IMR-90 (cell line): ENCODE data around the gene SMO. TPM values are rescaled to one million over a fixed set of nuclear protein-coding genes. Genes with fewer than 3 reads are reported as not detected.

Source experiments
- ATAC-seq: fragments of 200-7000 bp; cut with Tn5 transposase; 2 replicates; pipeline ENCODE4 v1.9.1; 2020; ENCODE audit warnings: low read depth, mild to moderate bottlenecking, moderate library complexity
- BruUV-seq: library from RNA; stranded (reverse); fragments of 400-500 nt; replicated peaks from 2 replicates; lab custom pipeline; 2021; lab: Mats Ljungman, UMichigan
- CTCF ChIA-PET: fragments of 300-600 bp; formaldehyde crosslinking; extraction: SDS; loops from one replicate; lab custom pipeline; 2021; ENCODE audit warnings: antibody characterized with exemption; lab: Yijun Ruan, JAX
- POLR2A ChIA-PET: fragments of 300-600 bp; sonication (Branson Sonifier 250); formaldehyde crosslinking; loops from one replicate; lab custom pipeline; 2022; ENCODE audit warnings: antibody characterized with exemption; ENCODE audit not compliant: unreplicated experiment; lab: Charles Lee
- DNase-seq: peaks from one replicate; pipeline ENCODE4 v3.0.0; 2013
- H2AFZ ChIP-seq: replicated peaks from 2 replicates; pipeline ENCODE3; 2013; ENCODE audit warnings: low read length, mild to moderate bottlenecking; ENCODE audit not compliant: poor library complexity
- H2AK5ac ChIP-seq: 2 replicates; pipeline ENCODE4 v1.6.1; 2013; ENCODE audit warnings: low read depth, low read length, inconsistent platforms
- H2AK9ac ChIP-seq: replicated peaks from 2 replicates; pipeline ENCODE3; 2013; ENCODE audit warnings: mild to moderate bottlenecking, low read depth, low read length, moderate library complexity; ENCODE audit not compliant: poor library complexity
- H2BK120ac ChIP-seq: 2 replicates; pipeline ENCODE4 v1.6.1; 2013; ENCODE audit warnings: low read depth, low read length, inconsistent platforms
- H2BK15ac ChIP-seq: 3 replicates; pipeline ENCODE4 v1.6.1; 2013; ENCODE audit warnings: low read depth, low read length, inconsistent platforms
- H2BK20ac ChIP-seq: 2 replicates; pipeline ENCODE4 v1.6.1; 2013; ENCODE audit warnings: low read depth, mild to moderate bottlenecking, inconsistent platforms, low read length, moderate library complexity
- H2BK5ac ChIP-seq: 2 replicates; pipeline ENCODE4 v1.6.1; 2013; ENCODE audit warnings: mild to moderate bottlenecking, low read depth, low read length, inconsistent platforms; ENCODE audit not compliant: poor library complexity, severe bottlenecking
- H3K14ac ChIP-seq: replicated peaks from 2 replicates; pipeline ENCODE4 v1.6.1; 2013; ENCODE audit warnings: low read depth, low read length, inconsistent platforms
- H3K18ac ChIP-seq: 2 replicates; pipeline ENCODE4 v1.6.1; 2013; ENCODE audit warnings: low read depth, low read length, control low read depth
- H3K23ac ChIP-seq: 2 replicates; pipeline ENCODE4 v1.6.1; 2013; ENCODE audit warnings: low read depth, low read length, inconsistent platforms
- H3K27ac ChIP-seq: 2 replicates; pipeline ENCODE4 v1.5.1; 2013; ENCODE audit warnings: mild to moderate bottlenecking, control low read depth, low read length; ENCODE audit not compliant: insufficient read depth
- H3K27me3 ChIP-seq: 2 replicates; pipeline ENCODE4 v1.6.1; 2013; ENCODE audit warnings: low read length; ENCODE audit not compliant: control insufficient read depth, insufficient read depth
- H3K36me3 ChIP-seq: 2 replicates; pipeline ENCODE4 v1.6.1; 2013; ENCODE audit warnings: low read length, mixed read lengths; ENCODE audit not compliant: control insufficient read depth, insufficient read depth
- H3K4ac ChIP-seq: 2 replicates; pipeline ENCODE4 v1.6.1; 2013; ENCODE audit warnings: low read depth, low read length, inconsistent platforms
- H3K4me1 ChIP-seq: 2 replicates; pipeline ENCODE4 v1.6.1; 2013; ENCODE audit warnings: low read length, mixed read lengths; ENCODE audit not compliant: control insufficient read depth, insufficient read depth
- H3K4me2 ChIP-seq: 2 replicates; pipeline ENCODE4 v1.6.1; 2013; ENCODE audit warnings: low read depth, mild to moderate bottlenecking, control low read depth, low read length, moderate library complexity
- H3K4me3 ChIP-seq: 2 replicates; pipeline ENCODE4 v1.5.1; 2013; ENCODE audit warnings: low read depth, mild to moderate bottlenecking, control low read depth, low read length, moderate library complexity; ENCODE audit not compliant: insufficient read depth
- H3K56ac ChIP-seq: 2 replicates; pipeline ENCODE4 v1.6.1; 2013; ENCODE audit warnings: low read length, inconsistent platforms; ENCODE audit not compliant: insufficient read depth; ENCODE audit errors: extremely low read depth
- H3K79me1 ChIP-seq, 2 experiments: 2 replicates each; pipeline ENCODE4 v1.6.1; 2013; ENCODE audit warnings: low read length in 2 of 2, inconsistent platforms in 1 of 2, low read depth in 1 of 2
- H3K9ac ChIP-seq: 2 replicates; pipeline ENCODE4 v1.6.1; 2013; ENCODE audit warnings: low read depth, low read length, control low read depth
- H3K9me1 ChIP-seq: 2 replicates; pipeline ENCODE4 v1.6.1; 2013; ENCODE audit warnings: low read length, inconsistent platforms; ENCODE audit not compliant: insufficient read depth
- H3K9me3 ChIP-seq: 2 replicates; pipeline ENCODE4 v1.6.1; 2013; ENCODE audit warnings: low read length; ENCODE audit not compliant: control insufficient read depth, insufficient read depth
- H4K20me1 ChIP-seq: 2 replicates; pipeline ENCODE4 v1.6.1; 2013; ENCODE audit warnings: low read length, inconsistent platforms; ENCODE audit not compliant: insufficient read depth
- H4K5ac ChIP-seq: 2 replicates; pipeline ENCODE4 v1.6.1; 2013; ENCODE audit warnings: mild to moderate bottlenecking, low read depth, low read length, control low read depth
- H4K8ac ChIP-seq, 2 experiments: 2 replicates each; pipeline ENCODE4 v1.6.1; 2013; ENCODE audit warnings: low read depth in 2 of 2, low read length in 2 of 2, control low read depth in 1 of 2, inconsistent platforms in 1 of 2
- H4K91ac ChIP-seq: 2 replicates; pipeline ENCODE4 v1.6.1; 2013; ENCODE audit warnings: low read depth, low read length, inconsistent platforms; ENCODE audit not compliant: insufficient read depth
- BHLHE40 ChIP-seq: fragments of 150-350 bp; IDR thresholded peaks from 2 replicates; pipeline ENCODE4 v1.6.1; 2016; ENCODE audit warnings: mild to moderate bottlenecking, low read depth, low read length
- CHD1 ChIP-seq: IDR thresholded peaks from 2 replicates; pipeline ENCODE4 v1.6.1; 2012; ENCODE audit warnings: low read depth, low read length, improper control_type of control experiment
- CTCF ChIP-seq: conservative IDR thresholded peaks from 2 replicates; pipeline ENCODE4 v1.5.1; 2012; ENCODE audit warnings: mild to moderate bottlenecking, low read depth, low read length, improper control_type of control experiment
- ELK1 ChIP-seq: fragments of 150-350 bp; IDR thresholded peaks from 2 replicates; pipeline ENCODE4 v1.6.1; 2016; ENCODE audit warnings: low read depth, mild to moderate bottlenecking, low read length, moderate library complexity, borderline replicate concordance
- FOS ChIP-seq: fragments of 150-350 bp; IDR thresholded peaks from 2 replicates; pipeline ENCODE4 v1.6.1; 2016; ENCODE audit warnings: low read depth, low read length
- RCOR1 ChIP-seq: IDR thresholded peaks from 2 replicates; pipeline ENCODE4 v1.6.1; 2012; ENCODE audit warnings: mild to moderate bottlenecking, low read length, improper control_type of control experiment; ENCODE audit not compliant: insufficient replicate concordance
- RFX5 ChIP-seq: IDR thresholded peaks from 2 replicates; pipeline ENCODE4 v1.8.0; 2012; ENCODE audit warnings: low read depth, mild to moderate bottlenecking, low read length, moderate library complexity
- USF2 ChIP-seq: fragments of 150-350 bp; IDR thresholded peaks from 2 replicates; pipeline ENCODE4 v1.6.1; 2017; ENCODE audit warnings: mild to moderate bottlenecking, antibody characterized with exemption, low read length, low read depth
- WGBS, 2 experiments: methylation state at CpG; one replicate each; pipeline versions ENCODE4 v1.1.5 to v1.1.7; 2013; ENCODE audit warnings: missing lambda C conversion rate in 2 of 2; ENCODE audit not compliant: insufficient read length in 1 of 2; ENCODE audit errors: extremely low coverage in 2 of 2; 5-methylcytosine and 5-hydroxymethylcytosine counted together
- dilution Hi-C: fragments of 300-500 bp; cut with HindIII; formaldehyde crosslinking; loops from one replicate; pipeline ENCODE4 v1.14.3; 2018; ENCODE audit warnings: low sequenced_read_pairs; ENCODE audit not compliant: unreplicated experiment
- in situ Hi-C: fragments of 300-500 bp; cut with MboI; formaldehyde crosslinking; loops from 3 replicates; pipeline ENCODE4 v1.14.3; 2019; ENCODE audit warnings: low sequenced_read_pairs, inconsistent platforms, mixed read lengths
- intact Hi-C: fragments of 100-400 bp; cut with micrococcal nuclease; formaldehyde crosslinking; loops from 2 replicates; pipeline ENCODE4 v1.10.0; 2022
- polyA plus RNA-seq, 3 experiments: library from polyadenylated mRNA; depleted of rRNA; stranded (reverse); fragments of >200 nt; gene quantifications; 2 replicates each; pipeline ENCODE4 v1.2.3, GENCODE V29; 2012; ENCODE audit warnings: low replicate concordance in 1 of 3
- total RNA-seq: library from RNA; depleted of rRNA; stranded (reverse); fragments of >200 nt; gene quantifications from 2 replicates; pipeline ENCODE4 v1.2.3, GENCODE V29; 2012

The SMO gene
- total and polyA plus RNA-seq, 2 of the 4 experiments (the other 2 are of a cell fraction): 18.5 to 24.7 TPM

GRCh38 chr7:129170441-129171021, 17.9 kb upstream of the SMO start:
- no peak for TF ChIP-seq RFX5
- no peak for TF ChIP-seq RCOR1
- TF ChIP-seq CHD1: no peak
- TF ChIP-seq ELK1: no peak
- TF ChIP-seq USF2: no peak
- TF ChIP-seq FOS: no peak
- TF ChIP-seq CTCF: no peak
- TF ChIP-seq BHLHE40: no peak
- peaks cover 48% of the 10 kb centered on the region for H3K27me3 ChIP-seq
- no peak overlapping the region for H3K4me2 ChIP-seq
- no peak overlapping the region for H2BK5ac ChIP-seq
- no peak overlapping the region for H2AK9ac ChIP-seq
- WGBS, 2 experiments: 80% methylated on average over 1 of the region's 11 CpGs; no CpG with 5 or more reads in 1 of the 2 experiments
- H2BK20ac ChIP-seq: no peak overlapping the region
- no peak overlapping the region for H3K4ac ChIP-seq
- H4K91ac ChIP-seq: no peak overlapping the region
- H3K9ac ChIP-seq: no peak overlapping the region
- H2AK5ac ChIP-seq: no peak overlapping the region
- POLR2A ChIA-PET: no interaction called here
- no peak for DNase-seq
- H4K20me1 ChIP-seq: no peaks in the 10 kb centered on the region
- intact Hi-C loops: no loop called here
- no peaks in the 10 kb centered on the region for H3K79me1 ChIP-seq
- no peak overlapping the region for H3K27ac ChIP-seq
- in situ Hi-C loops: no loop called here
- H2BK120ac ChIP-seq: no peak overlapping the region
- CTCF ChIA-PET: no interaction called here
- no peak overlapping the region for H3K23ac ChIP-seq
- H4K5ac ChIP-seq: no peak overlapping the region
- H3K9me1 ChIP-seq: no peaks in the 10 kb centered on the region
- no peak overlapping the region for H3K4me3 ChIP-seq
- no peak overlapping the region for H3K56ac ChIP-seq
- BruUV-seq: no TSS peak
- no peaks in the 10 kb centered on the region; the same call in 1 of the 2 replicates for H3K4me1 ChIP-seq
- H2AFZ ChIP-seq: no peak overlapping the region
- peaks cover 3% of the 10 kb centered on the region; the same call in 1 of the 2 replicates for H3K9me3 ChIP-seq
- H3K14ac ChIP-seq: no peak overlapping the region
- H3K18ac ChIP-seq: no peak overlapping the region
- no peaks in the 10 kb centered on the region for H3K36me3 ChIP-seq
- dilution Hi-C loops: no loop called here
- no peak overlapping the region for H4K8ac ChIP-seq
- H2BK15ac ChIP-seq: no peak overlapping the region
- ATAC-seq: no peak
